ENCODE measurements around the gene GLI3.

DNA sequence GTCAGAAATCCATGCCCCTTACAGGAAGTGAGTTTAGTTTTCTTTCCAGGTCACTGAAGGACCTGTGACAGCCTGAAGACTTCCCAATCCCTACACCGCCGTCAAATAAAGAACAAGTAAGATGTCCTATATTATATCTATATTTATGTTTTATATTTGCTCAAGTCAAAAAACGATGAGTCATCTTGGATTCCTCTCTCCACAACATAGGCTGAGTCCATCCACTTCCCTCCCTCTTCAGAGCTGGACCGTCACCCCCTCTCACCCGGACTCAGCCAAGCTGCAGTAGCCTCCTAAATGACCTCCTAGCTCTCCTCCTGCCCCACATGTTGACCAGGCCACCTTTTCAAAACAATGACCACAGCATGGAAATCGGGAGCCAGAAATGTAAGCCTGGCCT is 53.5 kb downstream of the GLI3 start:
- no peak for TF ChIP-seq CTCF (IDR thresholded peaks at IDR 0.05)
- TF ChIP-seq POLR2A (IDR thresholded peaks at IDR 0.05) = no peak

All from adrenal gland (tissue), 5 donors.